H1 (cell line): Measurements from ENCODE around the gene THTPA. TPM values are rescaled to one million over a fixed set of nuclear protein-coding genes. Genes with fewer than 3 reads are reported as not detected.

Experiments used
- CTCF ChIA-PET: fragments of 300-600 bp; sonication (Branson Sonifier 250); formaldehyde crosslinking; loops from one replicate; lab custom pipeline; 2021; ENCODE audit not compliant: partially characterized antibody; lab: Charles Lee
- POLR2A ChIA-PET: fragments of 300-600 bp; sonication (Branson Sonifier 250); formaldehyde crosslinking; loops from one replicate; lab custom pipeline; 2021; ENCODE audit warnings: inconsistent platforms; ENCODE audit not compliant: partially characterized antibody; lab: Charles Lee
- DNase-seq, 2 experiments: peaks; one replicate each; pipeline versions ENCODE4 v3.0.0 to v3.0.0-alpha.2; 2010 to 2022; ENCODE audit warnings: low spot score in 2 of 2, low read depth in 1 of 2, mixed read lengths in 1 of 2
- FAIRE-seq: peaks from 2 replicates; lab custom pipeline; 2011; peaks lifted over from hg19 to GRCh38; lab: Jason Lieb, UNC
- H2AFZ ChIP-seq: 2 replicates; pipeline ENCODE4 v1.8.1; 2012; ENCODE audit warnings: low read length, inconsistent platforms
- H2AK5ac ChIP-seq: 2 replicates; pipeline ENCODE4 v1.6.1; 2013; ENCODE audit warnings: low read depth, low read length
- H2BK120ac ChIP-seq: replicated peaks from 2 replicates; pipeline ENCODE3; 2013; ENCODE audit warnings: low read depth, low read length, inconsistent platforms
- H2BK12ac ChIP-seq: 2 replicates; pipeline ENCODE4 v1.6.1; 2013; ENCODE audit warnings: low read depth, low read length
- H2BK15ac ChIP-seq: 2 replicates; pipeline ENCODE4 v1.6.1; 2013; ENCODE audit warnings: low read length
- H2BK20ac ChIP-seq: 2 replicates; pipeline ENCODE4 v1.6.1; 2013; ENCODE audit warnings: low read length
- H2BK5ac ChIP-seq: 2 replicates; pipeline ENCODE4 v1.6.1; 2013; ENCODE audit warnings: low read depth, low read length
- H3K14ac ChIP-seq: 2 replicates; pipeline ENCODE4 v1.6.1; 2013; ENCODE audit warnings: inconsistent platforms; ENCODE audit not compliant: insufficient read length
- H3K18ac ChIP-seq: 2 replicates; pipeline ENCODE4 v1.6.1; 2013; ENCODE audit warnings: low read length; ENCODE audit errors: extremely low read depth
- H3K23ac ChIP-seq: 2 replicates; pipeline ENCODE4 v1.6.1; 2013; ENCODE audit warnings: inconsistent platforms; ENCODE audit not compliant: insufficient read length
- H3K23me2 ChIP-seq: 2 replicates; pipeline ENCODE4 v1.6.1; 2013; ENCODE audit warnings: low read depth, low read length
- H3K27ac ChIP-seq: 2 replicates; pipeline ENCODE4 v1.6.1; 2011; ENCODE audit warnings: low read depth, low read length, inconsistent platforms
- H3K27me3 ChIP-seq, 4 experiments: replicated peaks in 1 of 4; 1 replicate in 1 of 4; 2 replicates in 3 of 4; pipeline versions ENCODE4 v1.6.1 to v1.8.1; 2011 to 2013; ENCODE audit warnings: low read length in 3 of 4, mild to moderate bottlenecking in 3 of 4, inconsistent platforms in 2 of 4, mixed read lengths in 2 of 4, moderate library complexity in 1 of 4; ENCODE audit not compliant: control insufficient read depth in 3 of 4, insufficient read depth in 3 of 4; ENCODE audit errors: extremely low read depth in 1 of 4
- H3K36me3 ChIP-seq, 4 experiments: 2 replicates each; pipeline versions ENCODE4 v1.6.1 to v1.8.1; 2011 to 2013; ENCODE audit warnings: mild to moderate bottlenecking in 4 of 4, low read length in 3 of 4, moderate library complexity in 2 of 4, control low read depth in 1 of 4, inconsistent platforms in 1 of 4; ENCODE audit not compliant: insufficient read depth in 4 of 4, control insufficient read depth in 2 of 4
- H3K4ac ChIP-seq: replicated peaks from 2 replicates; pipeline ENCODE3; 2013; ENCODE audit warnings: low read length, low read depth, mixed read lengths, inconsistent platforms; ENCODE audit not compliant: insufficient read length
- H3K4me1 ChIP-seq, 4 experiments: replicated peaks in 1 of 4; 1 replicate in 1 of 4; 2 replicates in 3 of 4; pipeline versions ENCODE4 v1.6.1 to v1.8.1; 2011 to 2013; ENCODE audit warnings: low read length in 3 of 4, inconsistent platforms in 2 of 4, mixed read lengths in 1 of 4; ENCODE audit not compliant: insufficient read depth in 4 of 4, control insufficient read depth in 3 of 4
- H3K4me2 ChIP-seq, 2 experiments: 2 replicates each; pipeline versions ENCODE4 v1.6.1 to v1.8.1; 2011 to 2013; ENCODE audit warnings: low read depth in 2 of 2, low read length in 2 of 2, control low read depth in 1 of 2, inconsistent platforms in 1 of 2, mild to moderate bottlenecking in 1 of 2; ENCODE audit not compliant: insufficient read depth in 1 of 2
- H3K4me3 ChIP-seq, 4 experiments: fragments of 200-600, 300-600 bp in 1 of 4; sonication (generic), shearing (Covaris generic), sonication (Bioruptor Twin) in 1 of 4; 2 replicates each; pipeline versions ENCODE4 v1.5.1 to v1.8.1; 2011 to 2016; ENCODE audit warnings: low read length in 4 of 4, low read depth in 3 of 4, control low read depth in 2 of 4, inconsistent platforms in 2 of 4, mild to moderate bottlenecking in 2 of 4, mixed read lengths in 1 of 4, moderate library complexity in 1 of 4; ENCODE audit not compliant: insufficient read depth in 2 of 4; ENCODE audit errors: extremely low read depth in 1 of 4
- H3K56ac ChIP-seq: replicated peaks from 2 replicates; pipeline ENCODE3; 2013; ENCODE audit warnings: low read depth, mild to moderate bottlenecking, mixed read lengths, low read length, inconsistent platforms; ENCODE audit not compliant: insufficient read length
- H3K79me1 ChIP-seq: 2 replicates; pipeline ENCODE4 v1.6.1; 2013; ENCODE audit warnings: low read depth, low read length, control low read depth
- H3K79me2 ChIP-seq, 2 experiments: 2 replicates each; pipeline versions ENCODE4 v1.6.1 to v1.8.1; 2012 to 2013; ENCODE audit warnings: low read length in 2 of 2, mild to moderate bottlenecking in 2 of 2, inconsistent platforms in 1 of 2; ENCODE audit not compliant: insufficient read depth in 2 of 2, control insufficient read depth in 1 of 2
- H3K9ac ChIP-seq, 4 experiments: replicated peaks in 1 of 4; 1 replicate in 1 of 4; 2 replicates in 3 of 4; pipeline versions ENCODE4 v1.6.1 to v1.8.1; 2011 to 2013; ENCODE audit warnings: low read depth in 3 of 4, low read length in 3 of 4, control low read depth in 2 of 4, mild to moderate bottlenecking in 2 of 4, moderate library complexity in 2 of 4, inconsistent platforms in 1 of 4; ENCODE audit errors: extremely low read depth in 1 of 4
- H3K9me3 ChIP-seq, 2 experiments: 2 replicates each; pipeline versions ENCODE4 v1.6.1 to v1.8.1; 2012 to 2013; ENCODE audit warnings: mild to moderate bottlenecking in 2 of 2, moderate library complexity in 2 of 2, control low read depth in 1 of 2, inconsistent platforms in 1 of 2, low read depth in 1 of 2, low read length in 1 of 2, mixed read lengths in 1 of 2; ENCODE audit not compliant: insufficient read depth in 2 of 2
- H4K20me1 ChIP-seq, 2 experiments: replicated peaks in 1 of 2; 2 replicates each; pipeline versions ENCODE3 to v1.8.1; 2011 to 2013; ENCODE audit warnings: inconsistent platforms in 2 of 2, low read length in 2 of 2, mild to moderate bottlenecking in 1 of 2; ENCODE audit not compliant: insufficient read depth in 2 of 2, control insufficient read depth in 1 of 2
- H4K5ac ChIP-seq: 2 replicates; pipeline ENCODE4 v1.6.1; 2013; ENCODE audit warnings: low read length, low read depth, mixed read lengths, inconsistent platforms; ENCODE audit not compliant: insufficient read length
- H4K8ac ChIP-seq: 2 replicates; pipeline ENCODE4 v1.8.0; 2013; ENCODE audit warnings: mild to moderate bottlenecking, moderate library complexity, low read length, inconsistent platforms; ENCODE audit not compliant: insufficient read depth; ENCODE audit errors: extremely low read depth
- H4K91ac ChIP-seq: replicated peaks from 2 replicates; pipeline ENCODE3; 2013; ENCODE audit warnings: low read length, mixed read lengths, inconsistent platforms; ENCODE audit not compliant: insufficient read length
- BCL11A ChIP-seq, 2 experiments: IDR thresholded peaks; one replicate each; pipeline ENCODE4 v1.6.1; 2011; ENCODE audit warnings: low read depth in 2 of 2, low read length in 2 of 2, mild to moderate bottlenecking in 2 of 2
- CHD2 ChIP-seq: IDR thresholded peaks from 2 replicates; pipeline ENCODE4 v1.6.1; 2012; ENCODE audit warnings: low read length, improper control_type of control experiment
- CREB1 ChIP-seq: IDR thresholded peaks from 2 replicates; pipeline ENCODE4 v1.6.1; 2012; ENCODE audit warnings: inconsistent platforms
- CTCF ChIP-seq, 3 experiments: IDR thresholded peaks; 1 replicate in 2 of 3; 2 replicates in 1 of 3; pipeline versions ENCODE4 v1.5.1 to v1.6.1; 2011; ENCODE audit warnings: low read length in 3 of 3, mild to moderate bottlenecking in 3 of 3, inconsistent platforms in 2 of 3, low read depth in 1 of 3, moderate library complexity in 1 of 3; ENCODE audit not compliant: insufficient read depth in 1 of 3; ENCODE audit errors: control extremely low read depth in 1 of 3
- KDM5A ChIP-seq: fragments of 200-600 bp; IDR thresholded peaks from 2 replicates; pipeline ENCODE4 v1.7.1; 2012; ENCODE audit warnings: mild to moderate bottlenecking, low read length, inconsistent platforms, mixed read lengths
- RAD21 ChIP-seq, 2 experiments: IDR thresholded peaks in 1 of 2; conservative IDR thresholded peaks in 1 of 2; 2 replicates each; pipeline ENCODE4 v1.6.1; 2011; ENCODE audit warnings: low read depth in 2 of 2, low read length in 2 of 2, improper control_type of control experiment in 1 of 2, inconsistent platforms in 1 of 2, mild to moderate bottlenecking in 1 of 2, moderate library complexity in 1 of 2
- SAP30 ChIP-seq: fragments of 300-600 bp; sonication (generic); IDR thresholded peaks from 2 replicates; pipeline ENCODE4 v1.7.1; 2012; ENCODE audit warnings: low read length, moderate library complexity, mild to moderate bottlenecking, inconsistent platforms; ENCODE audit not compliant: insufficient read depth, insufficient replicate concordance
- USF2 ChIP-seq: IDR thresholded peaks from 2 replicates; pipeline ENCODE4 v1.6.1; 2011; ENCODE audit warnings: low read length, improper control_type of control experiment
- WGBS, 2 experiments: shearing (Covaris generic) in 1 of 2; methylation state at CpG; one replicate each; pipeline versions ENCODE4 v1.1.6 to v1.1.7; 2013 to 2015; ENCODE audit warnings: low lambda C conversion rate in 2 of 2, mixed read lengths in 2 of 2, inconsistent platforms in 1 of 2, low coverage in 1 of 2, missing lambda C conversion rate in 1 of 2; ENCODE audit not compliant: insufficient replicate concordance in 2 of 2, insufficient coverage in 1 of 2, insufficient read length in 1 of 2; ENCODE audit errors: extremely low coverage in 1 of 2, missing lambda C conversion rate in 1 of 2; 5-methylcytosine and 5-hydroxymethylcytosine counted together
- polyA plus RNA-seq, 7 experiments: library from polyadenylated mRNA; depleted of rRNA in 3 of 7; stranded (reverse) in 5 of 7; unstranded in 2 of 7; fragments of >200 nt in 5 of 7; fragments of 200-250 nt in 2 of 7; gene quantifications; 1 replicate in 5 of 7; 2 replicates in 1 of 7; 4 replicates in 1 of 7; pipeline versions ENCODE4 v1.2.1 to v1.2.3, GENCODE V29; 2011 to 2013; ENCODE audit warnings: missing spikeins in 2 of 7, mixed read lengths in 2 of 7
- total RNA-seq: library from RNA; stranded (reverse); fragmentation: NEBNext Ultra II Directional; extraction: Animal tissue kit (Norgen Biotek cat#: 25700); gene quantifications from 2 replicates; pipeline ENCODE4 v1.2.1, GENCODE V29; 2021

The THTPA gene
- total and polyA plus RNA-seq, 2 of the 8 experiments (the other 6 are each of a cell fraction or from before 2014, with no cell fraction given): 16.6 to 19.0 TPM

GRCh38 chr14:23517650-23518326, 38.3 kb upstream of the THTPA start:
- Histone ChIP-seq H2AK5ac (no peak overlapping the region), H3K9ac (no peak overlapping the region; a peak in 1 of 7 replicates), H2BK12ac (no peak overlapping the region), H3K36me3 (peaks cover 0 to 6% (median 0%) of the 10 kb centered on the region in 4 experiments; a peak in 3 of 8 replicates), H3K4ac (no peak overlapping the region), H4K8ac (no peak overlapping the region), H4K20me1 (no peaks in the 10 kb centered on the region), H3K4me2 (no peak overlapping the region), H3K18ac (no peak overlapping the region), H3K79me1 (no peaks in the 10 kb centered on the region), H4K91ac (no peak overlapping the region), H2AFZ (no peak overlapping the region), H4K5ac (no peak overlapping the region), H3K14ac (no peak overlapping the region), H3K4me3 (no peak overlapping the region), H3K79me2 (no peaks in the 10 kb centered on the region), H3K27me3 (peaks cover 0 to 4% (median 0%) of the 10 kb centered on the region in 4 experiments; a peak in 1 of 7 replicates), H2BK5ac (no peak overlapping the region), H2BK15ac (no peak overlapping the region), H3K4me1 (peaks cover 7 to 13% (median 9%) of the 10 kb centered on the region in 4 experiments), H3K23ac (no peak overlapping the region), H2BK120ac (no peak overlapping the region), H2BK20ac (no peak overlapping the region), H3K9me3 (no peaks in the 10 kb centered on the region), H3K56ac (no peak overlapping the region), H3K23me2 (no peaks in the 10 kb centered on the region), H3K27ac (no peak overlapping the region)
- DNase-seq (no peak), FAIRE-seq (no peak)
- ChIA-PET CTCF (interaction anchor here (0.6 to 70.5 kb wide), 11 partner anchors 8 to 63 kb away, joined by 3 to 2092 read pairs (median 4); partner anchors contain the start of genes AP1G2, NGDN, THTPA and ZFHX2), POLR2A (interaction anchor here (1.0 to 48.3 kb wide), 5 partner anchors 30 to 39 kb away, joined by 4 to 1523 read pairs (median 5); partner anchors contain the start of genes AP1G2, THTPA and ZFHX2)
- WGBS, 2 experiments: 92% methylated on average over 6 of the region's 6 CpGs; no CpG with 5 or more reads in 1 of the 2 experiments
- no peak for TF ChIP-seq KDM5A
- no peak for TF ChIP-seq SAP30
- TF ChIP-seq CREB1: no peak
- TF ChIP-seq USF2: no peak
- TF ChIP-seq BCL11A (IDR thresholded peaks at IDR 0.05; ENCODE audit: low read depth in 2 of 2, low read length in 2 of 2): no peak
- TF ChIP-seq RAD21 (IDR thresholded peaks at IDR 0.05 in 1 of 2, conservative IDR thresholded peaks at IDR 0.05 in 1 of 2; ENCODE audit: low read depth in 2 of 2, low read length in 2 of 2): peak; percentile 45 to 63
- peak; percentile 6 to 45 (median 16) for TF ChIP-seq CTCF (IDR thresholded peaks at IDR 0.05; ENCODE audit: control extremely low read depth in 1 of 3, insufficient read depth in 1 of 3, low read depth in 1 of 3, low read length in 3 of 3)
- TF ChIP-seq CHD2: no peak
